Gastrocnemius medialis (tissue), 4 donors: Measurements from ENCODE around the gene FGG. TPM values are rescaled to one million over a fixed set of nuclear protein-coding genes. Genes with fewer than 3 reads are reported as not detected.

Experiments
- ATAC-seq, 2 donors: fragments of 150-250 bp; one replicate each; pipeline ENCODE4 v1.9.1; 2016
- DNase-seq, 2 donors: peaks; one replicate each; pipeline ENCODE4 v3.0.0-alpha.2; 2019
- H3K27ac ChIP-seq, 4 donors: fragments of 200-600 bp; sonication (generic); 1 replicate in 1 of 4; 2 replicates in 3 of 4; pipeline ENCODE4 v1.5.1; 2016 to 2018; ENCODE audit warnings: mild to moderate bottlenecking in 2 of 4, moderate library complexity in 1 of 4
- H3K27me3 ChIP-seq, 3 donors: fragments of 200-600 bp; sonication (generic) in 2 of 3; 1 replicate in 1 of 3; 2 replicates in 2 of 3; pipeline versions ENCODE4 v1.5.1 to v1.6.0; 2016 to 2019; ENCODE audit warnings: mild to moderate bottlenecking in 1 of 3, moderate library complexity in 1 of 3
- H3K36me3 ChIP-seq, 2 donors: fragments of 200-600 bp; sonication (generic) in 1 of 2; one replicate each; pipeline ENCODE4 v1.5.1; 2017 to 2018
- H3K4me1 ChIP-seq, 2 donors: fragments of 200-600 bp; sonication (generic) in 1 of 2; one replicate each; pipeline ENCODE4 v1.5.1; 2016 to 2017; ENCODE audit warnings: mild to moderate bottlenecking in 2 of 2
- H3K4me3 ChIP-seq, 4 donors: fragments of 200-600 bp; sonication (generic) in 3 of 4; 1 replicate in 1 of 4; 2 replicates in 3 of 4; pipeline ENCODE4 v1.5.1; 2016 to 2019; ENCODE audit warnings: mild to moderate bottlenecking in 2 of 4
- H3K9me3 ChIP-seq, 3 donors: fragments of 200-600 bp; sonication (generic) in 2 of 3; 1 replicate in 1 of 3; 2 replicates in 2 of 3; pipeline ENCODE4 v1.5.1; 2016 to 2019
- CTCF ChIP-seq, 5 experiments: fragments of 450-650 bp in 3 of 5; fragments of 200-600 bp in 2 of 5; sonication (generic) in 2 of 5; IDR thresholded peaks in 4 of 5; conservative IDR thresholded peaks in 1 of 5; 1 replicate in 4 of 5; 2 replicates in 1 of 5; pipeline ENCODE4 v1.5.1; 2016 to 2019; ENCODE audit warnings: antibody characterized with exemption in 5 of 5, mild to moderate bottlenecking in 3 of 5, moderate library complexity in 3 of 5
- POLR2A ChIP-seq, 2 donors: fragments of 450-650 bp; IDR thresholded peaks; one replicate each; pipeline ENCODE4 v1.6.1; 2017; ENCODE audit warnings: antibody characterized with exemption in 2 of 2, mild to moderate bottlenecking in 2 of 2, moderate library complexity in 2 of 2
- in situ Hi-C, 4 donors: fragments of 200-750 bp; cut with MboI; loops; one replicate each; pipeline versions ENCODE4 v1.15.0 to v1.8.0; 2017; ENCODE audit warnings: low sequenced_read_pairs in 4 of 4
- intact Hi-C: fragments of 100-400 bp; cut with DNase I; formaldehyde crosslinking; loops from one replicate; pipeline ENCODE4 v1.15.1; 2023; ENCODE audit warnings: low total_unique reads
- total RNA-seq, 4 donors: library from RNA; depleted of rRNA; stranded (reverse); fragments of >200 nt; gene quantifications; one replicate each; pipeline versions ENCODE4 v1.1.0 to v1.2.3, GENCODE V29; 2016

FGG gene
- total RNA-seq, 4 donors from 2014 or later, result 21.0 to 44.3 TPM; not detected in 2

GRCh38 chr4:154610582-154610981 lies 1.9 kb downstream of the FGG start:
- H3K27ac ChIP-seq, result no peak overlapping the region
- DNase-seq (no peak), ATAC-seq (no peak)
- intact Hi-C loops (no loop called here), in situ Hi-C loops (no loop called here)
- no peak overlapping the region for H3K4me3 ChIP-seq
- H3K4me1 ChIP-seq, result no peaks in the 10 kb centered on the region
- H3K27me3 ChIP-seq, result no peaks in the 10 kb centered on the region
- H3K36me3 ChIP-seq, result no peaks in the 10 kb centered on the region
- no peak for TF ChIP-seq POLR2A (IDR thresholded peaks at IDR 0.05)
- TF ChIP-seq CTCF (IDR thresholded peaks at IDR 0.05 in 4 of 5, conservative IDR thresholded peaks at IDR 0.05 in 1 of 5), result no peak
- H3K9me3 ChIP-seq, result no peaks in the 10 kb centered on the region

GRCh38 chr4:154609532-154609931 lies 2.9 kb downstream of the FGG start:
- H3K27me3 ChIP-seq, result no peaks in the 10 kb centered on the region
- in situ Hi-C loops (no loop called here), intact Hi-C loops (no loop called here)
- no peaks in the 10 kb centered on the region for H3K4me1 ChIP-seq
- H3K27ac ChIP-seq, result no peak overlapping the region
- no peak overlapping the region for H3K4me3 ChIP-seq
- no peaks in the 10 kb centered on the region for H3K36me3 ChIP-seq
- TF ChIP-seq POLR2A (IDR thresholded peaks at IDR 0.05) (no peak), CTCF (IDR thresholded peaks at IDR 0.05 in 4 of 5, conservative IDR thresholded peaks at IDR 0.05 in 1 of 5) (no peak)
- H3K9me3 ChIP-seq, result no peaks in the 10 kb centered on the region
- no peak for DNase-seq
- ATAC-seq, result no peak

- no peaks in the 10 kb centered on the region for H3K9me3 ChIP-seq
- H3K4me1 ChIP-seq, result no peaks in the 10 kb centered on the region
- ATAC-seq, result no peak
- H3K4me3 ChIP-seq, result no peak overlapping the region
- TF ChIP-seq CTCF (IDR thresholded peaks at IDR 0.05 in 4 of 5, conservative IDR thresholded peaks at IDR 0.05 in 1 of 5), result no peak
- no peak for TF ChIP-seq POLR2A (IDR thresholded peaks at IDR 0.05)
- no peaks in the 10 kb centered on the region for H3K27me3 ChIP-seq
- no peak for DNase-seq
- H3K36me3 ChIP-seq, result no peaks in the 10 kb centered on the region
- no peak overlapping the region for H3K27ac ChIP-seq
- in situ Hi-C loops, result no loop called here
- intact Hi-C loops, result no loop called here
Observed at GRCh38 chr4:154608361-154609252, 3.8 kb downstream of the FGG start.

- in situ Hi-C loops, result no loop called here
- TF ChIP-seq CTCF (IDR thresholded peaks at IDR 0.05 in 4 of 5, conservative IDR thresholded peaks at IDR 0.05 in 1 of 5) (no peak), POLR2A (IDR thresholded peaks at IDR 0.05) (no peak)
- intact Hi-C loops, result no loop called here
Observed at GRCh38 chr4:154606728-154607723, 5.4 kb downstream of the FGG start.

More at GRCh38 chr4:154606728-154607723, 5.4 kb downstream of the FGG start:
- ATAC-seq (no peak), DNase-seq (no peak)
- H3K27me3 ChIP-seq, result no peaks in the 10 kb centered on the region
- H3K4me1 ChIP-seq, result no peaks in the 10 kb centered on the region
- H3K27ac ChIP-seq, result no peak overlapping the region
- H3K9me3 ChIP-seq, result no peaks in the 10 kb centered on the region
- H3K36me3 ChIP-seq, result no peaks in the 10 kb centered on the region
- no peak overlapping the region for H3K4me3 ChIP-seq
